ENCODE results near the gene TNFRSF9.

GRCh38 chr1:7891804-7892203, 48.8 kb downstream of the TNFRSF9 start:
- TF ChIP-seq CTCF (IDR thresholded peaks at IDR 0.05; ENCODE audit: control extremely low read depth in 1 of 3, insufficient read depth in 1 of 3, low read depth in 1 of 3, low read length in 3 of 3) (no peak), POLR2A (IDR thresholded peaks at IDR 0.05; ENCODE audit: control extremely low read depth in 1 of 2, low read depth in 2 of 2, low read length in 2 of 2) (no peak), TCF12 (IDR thresholded peaks at IDR 0.05; ENCODE audit: low read depth, low read length) (no peak), RNF2 (IDR thresholded peaks at IDR 0.05; ENCODE audit: borderline replicate concordance, low read depth, low read length, missing control alignments, poor library complexity, severe bottlenecking) (no peak), EGR1 (IDR thresholded peaks at IDR 0.05; ENCODE audit: borderline replicate concordance, low read depth, low read length) (no peak)

Measured in H1 (cell line).